HL-60 (cell line): ENCODE measurements around the gene GRID2IP.

Experiments used
- SPI1 ChIP-seq: IDR thresholded peaks from 2 replicates; pipeline ENCODE4 v1.6.1; 2012; ENCODE audit warnings: low read depth, mild to moderate bottlenecking, borderline replicate concordance
- TF ChIP-seq, protein P1 (sequence below): IDR thresholded peaks from one replicate; pipeline ENCODE4 v1.5.1; 2011; ENCODE audit warnings: low read length, control low read depth, inconsistent platforms; ENCODE audit not compliant: insufficient read depth
- TF ChIP-seq, protein P2 (sequence below): IDR thresholded peaks from 2 replicates; pipeline ENCODE4 v1.6.1; 2012; ENCODE audit warnings: low read depth; ENCODE audit not compliant: insufficient replicate concordance

DNA sequence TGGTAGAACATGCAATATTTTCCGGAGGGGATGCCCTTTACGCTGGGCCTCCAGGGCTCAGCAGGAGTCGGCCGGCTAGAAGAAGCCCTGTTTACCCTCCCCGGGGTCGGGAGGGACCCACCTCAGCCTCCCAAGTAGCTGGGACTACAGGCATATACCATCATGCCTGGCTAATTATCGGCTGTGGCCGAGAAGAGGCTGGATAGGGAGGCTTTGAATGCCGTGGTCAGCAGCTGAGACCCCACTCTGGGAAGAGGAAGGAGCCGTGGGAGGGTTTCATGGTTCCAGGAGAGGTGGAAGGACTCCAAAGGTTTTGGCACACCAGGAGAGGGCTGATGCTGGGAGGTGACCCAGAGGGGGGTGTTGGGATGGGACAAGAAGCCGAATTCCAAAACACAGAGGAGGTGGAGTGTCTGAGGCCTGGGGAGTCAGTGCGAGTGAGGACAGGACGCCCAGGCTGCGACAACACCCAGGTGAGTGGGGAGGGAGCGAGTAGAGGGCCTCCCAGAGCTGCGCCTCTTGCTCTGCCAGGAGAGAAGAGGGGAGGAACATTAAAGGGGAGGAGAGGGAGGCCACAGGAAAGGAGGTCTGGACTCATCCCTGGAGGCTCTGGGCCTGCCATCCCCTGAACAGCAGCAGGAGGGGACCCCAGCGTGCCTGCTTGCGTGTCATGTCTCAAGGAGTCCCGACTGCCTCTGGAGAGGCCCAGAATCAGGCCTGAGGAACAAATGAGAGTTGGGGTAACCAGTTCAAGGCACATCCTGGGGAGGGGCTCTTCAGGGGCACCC lies 19.6 kb downstream of the GRID2IP start:
- TF ChIP-seq, protein P1, sequence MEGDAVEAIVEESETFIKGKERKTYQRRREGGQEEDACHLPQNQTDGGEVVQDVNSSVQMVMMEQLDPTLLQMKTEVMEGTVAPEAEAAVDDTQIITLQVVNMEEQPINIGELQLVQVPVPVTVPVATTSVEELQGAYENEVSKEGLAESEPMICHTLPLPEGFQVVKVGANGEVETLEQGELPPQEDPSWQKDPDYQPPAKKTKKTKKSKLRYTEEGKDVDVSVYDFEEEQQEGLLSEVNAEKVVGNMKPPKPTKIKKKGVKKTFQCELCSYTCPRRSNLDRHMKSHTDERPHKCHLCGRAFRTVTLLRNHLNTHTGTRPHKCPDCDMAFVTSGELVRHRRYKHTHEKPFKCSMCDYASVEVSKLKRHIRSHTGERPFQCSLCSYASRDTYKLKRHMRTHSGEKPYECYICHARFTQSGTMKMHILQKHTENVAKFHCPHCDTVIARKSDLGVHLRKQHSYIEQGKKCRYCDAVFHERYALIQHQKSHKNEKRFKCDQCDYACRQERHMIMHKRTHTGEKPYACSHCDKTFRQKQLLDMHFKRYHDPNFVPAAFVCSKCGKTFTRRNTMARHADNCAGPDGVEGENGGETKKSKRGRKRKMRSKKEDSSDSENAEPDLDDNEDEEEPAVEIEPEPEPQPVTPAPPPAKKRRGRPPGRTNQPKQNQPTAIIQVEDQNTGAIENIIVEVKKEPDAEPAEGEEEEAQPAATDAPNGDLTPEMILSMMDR: no peak
- no peak for TF ChIP-seq SPI1
- TF ChIP-seq, protein P2, sequence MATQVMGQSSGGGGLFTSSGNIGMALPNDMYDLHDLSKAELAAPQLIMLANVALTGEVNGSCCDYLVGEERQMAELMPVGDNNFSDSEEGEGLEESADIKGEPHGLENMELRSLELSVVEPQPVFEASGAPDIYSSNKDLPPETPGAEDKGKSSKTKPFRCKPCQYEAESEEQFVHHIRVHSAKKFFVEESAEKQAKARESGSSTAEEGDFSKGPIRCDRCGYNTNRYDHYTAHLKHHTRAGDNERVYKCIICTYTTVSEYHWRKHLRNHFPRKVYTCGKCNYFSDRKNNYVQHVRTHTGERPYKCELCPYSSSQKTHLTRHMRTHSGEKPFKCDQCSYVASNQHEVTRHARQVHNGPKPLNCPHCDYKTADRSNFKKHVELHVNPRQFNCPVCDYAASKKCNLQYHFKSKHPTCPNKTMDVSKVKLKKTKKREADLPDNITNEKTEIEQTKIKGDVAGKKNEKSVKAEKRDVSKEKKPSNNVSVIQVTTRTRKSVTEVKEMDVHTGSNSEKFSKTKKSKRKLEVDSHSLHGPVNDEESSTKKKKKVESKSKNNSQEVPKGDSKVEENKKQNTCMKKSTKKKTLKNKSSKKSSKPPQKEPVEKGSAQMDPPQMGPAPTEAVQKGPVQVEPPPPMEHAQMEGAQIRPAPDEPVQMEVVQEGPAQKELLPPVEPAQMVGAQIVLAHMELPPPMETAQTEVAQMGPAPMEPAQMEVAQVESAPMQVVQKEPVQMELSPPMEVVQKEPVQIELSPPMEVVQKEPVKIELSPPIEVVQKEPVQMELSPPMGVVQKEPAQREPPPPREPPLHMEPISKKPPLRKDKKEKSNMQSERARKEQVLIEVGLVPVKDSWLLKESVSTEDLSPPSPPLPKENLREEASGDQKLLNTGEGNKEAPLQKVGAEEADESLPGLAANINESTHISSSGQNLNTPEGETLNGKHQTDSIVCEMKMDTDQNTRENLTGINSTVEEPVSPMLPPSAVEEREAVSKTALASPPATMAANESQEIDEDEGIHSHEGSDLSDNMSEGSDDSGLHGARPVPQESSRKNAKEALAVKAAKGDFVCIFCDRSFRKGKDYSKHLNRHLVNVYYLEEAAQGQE: no peak
